Measurements from ENCODE around the gene ZNF837.
"Not testable (repeated sequence)": the region's sequence is repeated elsewhere in the genome, so short reads cannot be mapped to it uniquely, and the experiment has no call there.

ZNF837 gene

DNA sequence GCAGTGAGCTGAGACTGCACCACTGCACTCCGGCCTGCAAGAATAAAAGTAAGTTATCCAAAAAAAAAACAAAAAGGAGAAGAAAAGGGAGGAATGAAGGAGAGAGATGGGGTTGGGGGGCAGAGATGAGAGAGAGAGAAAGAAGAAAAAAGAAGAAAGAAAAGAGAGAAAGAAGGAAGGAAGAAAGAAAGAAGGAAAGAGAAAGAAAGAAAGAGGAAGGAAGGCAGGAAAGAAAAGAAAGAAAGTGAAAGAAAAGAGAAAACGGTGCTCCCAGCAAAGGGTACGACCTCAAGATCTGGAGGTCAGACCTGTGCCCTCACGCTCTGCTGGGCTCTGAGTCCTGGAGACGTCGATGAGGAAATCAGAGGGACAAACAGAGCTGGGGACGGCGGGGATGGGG, 31.2 kb downstream of the ZNF837 start:
- DNase-seq = no peak

DNA sequence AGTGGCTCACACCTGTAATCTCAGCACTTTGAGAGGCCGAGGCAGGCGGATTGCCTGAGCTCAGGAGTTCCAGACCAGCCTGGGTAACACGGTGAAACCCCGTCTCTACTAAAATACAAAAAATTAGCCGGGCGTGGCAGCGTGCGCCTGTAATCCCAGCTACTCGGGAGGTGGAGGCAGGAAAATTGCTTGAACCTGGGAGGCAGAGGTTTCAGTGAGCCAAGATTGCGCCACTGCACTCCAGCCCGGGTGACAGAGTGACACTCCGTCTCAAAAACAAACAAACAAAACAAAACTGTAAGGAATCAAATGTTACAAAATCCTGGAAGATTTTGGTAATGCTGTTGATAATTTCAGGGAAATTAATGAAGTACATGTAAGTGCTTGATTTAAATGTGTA, 32.8 kb downstream of the ZNF837 start:
- DNase-seq = not testable (repeated sequence)

DNA sequence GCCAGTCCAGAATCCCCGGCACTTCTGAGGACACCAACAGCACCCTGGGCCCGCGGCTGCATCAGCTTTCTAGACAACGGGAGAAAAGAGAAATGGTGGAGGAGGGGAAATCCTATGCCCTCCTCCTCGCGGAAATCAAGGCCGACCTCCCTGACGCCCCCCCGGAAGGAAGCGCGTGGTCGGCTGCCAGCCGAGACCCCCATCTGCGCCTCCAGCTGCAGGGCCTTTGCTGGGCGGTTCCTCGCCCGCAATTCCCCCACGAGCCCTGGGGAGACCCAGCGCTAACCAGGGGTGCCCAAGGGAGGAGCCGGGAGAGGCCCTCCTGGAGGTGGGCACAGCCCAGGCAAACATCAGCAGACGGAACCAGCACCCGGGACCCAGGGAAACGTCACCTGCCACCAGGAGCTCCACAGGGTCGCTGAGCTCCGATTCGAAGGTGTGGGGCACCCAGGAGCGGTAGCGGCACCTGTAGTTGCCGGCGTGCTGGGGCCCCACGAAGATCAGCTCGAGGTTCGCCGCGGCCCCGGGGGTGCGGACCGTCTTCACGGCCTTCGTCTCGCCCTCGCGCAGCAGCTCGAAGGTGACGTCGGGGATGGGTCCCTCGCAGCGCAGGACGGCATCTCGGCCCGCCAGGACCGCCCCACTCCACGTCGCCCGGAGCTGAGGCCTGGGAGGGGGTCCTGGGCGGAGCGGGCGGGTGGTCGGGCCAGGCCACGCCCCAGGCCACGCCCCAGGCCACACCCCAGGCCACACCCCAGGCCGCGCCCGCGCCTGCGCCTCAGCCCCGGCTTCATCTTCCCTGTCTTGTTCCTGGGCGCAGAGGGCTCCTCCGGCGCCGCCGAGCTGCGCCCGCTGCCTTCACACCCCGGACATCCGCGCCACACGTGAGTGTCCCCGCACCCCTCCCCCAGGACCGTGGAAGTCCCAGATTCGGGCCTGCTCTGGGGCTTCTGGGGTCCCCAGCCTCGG, 33.6 kb downstream of the ZNF837 start:
- peak; percentile 68 for DNase-seq

DNA sequence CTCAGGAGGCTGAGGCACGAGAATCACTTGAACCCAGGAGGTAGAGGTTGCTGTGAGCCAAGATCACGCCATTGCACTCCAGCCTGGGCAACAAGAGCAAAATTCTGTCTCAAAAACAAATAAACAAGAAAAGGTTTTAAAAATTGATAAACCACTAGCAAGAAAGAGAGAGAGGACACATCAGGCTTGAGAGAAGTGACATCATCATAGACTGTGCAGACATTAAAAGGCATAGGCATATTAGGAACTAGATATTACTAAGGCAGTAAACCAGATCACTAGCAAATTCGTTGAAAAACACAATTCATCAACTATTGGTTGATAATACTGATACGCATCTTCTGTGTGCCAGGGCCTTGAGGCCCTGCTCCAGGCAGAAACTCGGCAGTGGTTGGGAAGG, 35.3 kb downstream of the ZNF837 start:
- no peak for DNase-seq

- DNase-seq = no peak
Observed at GRCh38 chr19:58338825-58339558, 41.8 kb downstream of the ZNF837 start.

DNA sequence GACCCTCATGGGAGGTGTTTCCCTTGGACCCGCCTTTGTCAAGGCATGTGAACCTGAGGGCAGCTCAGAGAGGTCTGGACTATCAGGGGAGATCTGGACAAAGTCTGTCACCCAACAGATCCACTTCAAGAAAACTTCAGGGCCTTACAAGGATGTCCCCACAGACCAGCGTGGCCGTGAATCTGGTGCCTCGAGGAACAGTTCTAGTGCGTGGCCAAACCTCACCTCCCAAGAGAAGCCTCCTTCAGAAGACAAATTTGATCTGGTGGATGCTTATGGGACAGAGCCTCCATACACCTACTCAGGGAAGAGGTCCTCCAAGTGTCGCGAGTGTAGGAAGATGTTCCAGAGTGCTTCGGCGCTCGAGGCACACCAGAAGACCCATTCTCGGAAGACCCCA, 42.5 kb downstream of the ZNF837 start:
- DNase-seq = no peak

- no peak for DNase-seq
Observed at GRCh38 chr19:58336820-58337219, 44.0 kb downstream of the ZNF837 start.

GRCh38 chr19:58336216-58336615, 44.6 kb downstream of the ZNF837 start:
- DNase-seq = no peak

DNA sequence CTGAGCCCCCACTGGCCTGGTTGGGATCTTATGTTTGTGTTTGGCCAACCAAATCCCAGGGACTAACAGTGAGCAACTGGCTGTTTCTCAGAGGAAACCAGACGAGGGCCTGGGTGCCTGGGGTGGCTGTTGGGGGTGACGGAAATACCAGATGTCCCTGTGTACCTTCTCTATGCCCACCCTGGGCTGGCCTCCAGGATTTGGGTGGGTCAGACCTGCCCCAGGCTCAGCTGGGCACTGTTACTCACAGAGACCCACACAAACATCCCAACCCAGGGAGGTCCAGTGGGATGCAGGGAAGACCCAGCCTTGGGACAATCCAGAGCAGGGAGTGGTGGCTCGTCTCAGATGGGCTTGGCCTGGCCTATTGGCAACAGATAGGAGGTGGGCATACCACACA, 45.2 kb downstream of the ZNF837 start:
- DNase-seq = no peak

DNA sequence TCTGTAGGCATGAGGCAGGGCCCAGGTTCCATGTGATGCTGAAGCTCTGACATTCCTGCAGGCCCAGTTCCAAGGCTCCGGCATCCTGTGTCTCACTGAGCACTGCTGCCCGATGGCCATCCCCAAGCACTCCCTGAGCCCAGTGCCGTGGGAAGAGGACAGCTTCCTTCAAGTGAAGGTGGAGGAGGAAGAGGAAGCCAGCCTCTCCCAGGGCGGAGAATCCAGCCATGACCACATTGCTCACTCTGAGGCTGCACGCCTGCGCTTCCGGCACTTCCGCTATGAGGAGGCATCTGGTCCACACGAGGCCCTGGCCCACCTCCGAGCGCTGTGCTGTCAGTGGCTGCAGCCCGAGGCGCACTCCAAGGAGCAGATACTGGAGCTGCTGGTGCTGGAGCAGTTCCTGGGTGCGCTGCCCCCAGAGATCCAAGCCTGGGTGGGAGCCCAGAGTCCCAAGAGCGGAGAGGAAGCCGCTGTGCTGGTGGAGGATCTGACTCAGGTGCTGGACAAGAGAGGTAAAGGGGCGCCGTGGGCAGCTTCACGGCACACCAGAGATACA, 46.1 kb downstream of the ZNF837 start:
- no peak for DNase-seq

GRCh38 chr19:58332697-58333096, 48.1 kb downstream of the ZNF837 start:
- no peak for DNase-seq

DNA sequence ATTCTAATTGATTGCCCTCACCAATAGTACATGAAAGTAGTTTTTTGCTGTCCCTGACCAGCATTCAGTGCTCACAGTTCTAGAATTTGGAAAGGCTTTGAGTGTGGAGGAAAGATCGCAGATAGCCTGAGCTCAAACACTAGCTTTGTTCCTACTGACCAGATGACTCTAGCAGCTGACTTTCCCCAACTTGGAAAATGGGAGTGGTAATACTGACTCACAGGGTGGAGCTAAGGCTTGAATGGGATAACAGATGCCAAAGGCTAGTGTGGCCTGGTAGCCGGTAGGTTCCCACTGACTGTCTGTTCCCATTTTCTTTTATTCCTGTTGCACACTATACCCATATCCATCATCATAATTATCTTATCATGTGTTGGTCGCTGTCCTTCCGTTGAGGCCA, 50.4 kb downstream of the ZNF837 start:
- peak; percentile 18 for DNase-seq

- no peak for DNase-seq
Observed at GRCh38 chr19:58328999-58329398, 51.8 kb downstream of the ZNF837 start.

GRCh38 chr19:58326914-58327726, 53.7 kb downstream of the ZNF837 start, which contains the start of gene ZSCAN22:
Gene ZSCAN22, plus strand, starts transcription at chr19:58326994. Its CDS starts 7,809 bp downstream, at chr19:58334803.
- peak; percentile 94 for DNase-seq

DNA sequence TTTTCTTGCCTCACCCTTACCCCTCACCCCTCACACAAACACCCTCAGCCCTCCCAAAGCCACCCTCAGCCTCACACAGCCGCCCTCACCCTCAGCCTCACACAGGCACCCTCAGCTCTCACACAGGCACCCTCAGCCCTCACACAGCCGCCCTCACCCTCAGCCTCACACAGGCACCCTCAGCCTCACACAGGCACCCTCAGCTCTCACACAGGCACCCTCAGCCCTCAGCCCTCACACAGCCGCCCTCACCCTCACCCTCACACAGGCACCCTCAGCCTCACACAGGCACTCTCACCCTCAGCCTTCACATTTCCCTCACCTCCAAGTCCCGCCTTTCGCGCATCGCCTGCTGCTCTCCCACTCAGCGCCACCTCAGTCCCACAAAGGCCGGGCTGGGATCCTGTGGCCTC, 54.3 kb downstream of the ZNF837 start:
- no peak for DNase-seq

GRCh38 chr19:58325311-58326022, 55.4 kb downstream of the ZNF837 start:
- DNase-seq = no peak

DNA sequence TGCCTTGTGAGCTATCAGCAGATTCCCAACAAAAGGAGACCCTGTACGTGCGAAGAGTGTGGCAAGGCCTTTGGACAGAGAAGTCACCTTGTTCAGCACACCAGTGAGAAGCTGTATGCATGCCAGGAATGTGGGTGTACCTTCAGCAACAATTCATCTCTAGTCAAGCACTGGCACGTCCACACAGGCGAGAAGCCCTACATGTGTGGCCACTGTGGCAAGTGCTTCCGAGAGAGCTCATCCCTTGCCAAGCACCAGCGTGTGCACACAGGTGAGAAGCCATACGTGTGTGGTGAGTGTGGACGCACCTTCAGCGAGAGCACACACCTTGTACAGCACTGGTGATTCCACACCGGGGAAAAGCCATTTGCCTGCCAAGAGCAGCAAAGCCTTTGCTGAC, 61.6 kb downstream of the ZNF837 start:
- no peak for DNase-seq

DNA sequence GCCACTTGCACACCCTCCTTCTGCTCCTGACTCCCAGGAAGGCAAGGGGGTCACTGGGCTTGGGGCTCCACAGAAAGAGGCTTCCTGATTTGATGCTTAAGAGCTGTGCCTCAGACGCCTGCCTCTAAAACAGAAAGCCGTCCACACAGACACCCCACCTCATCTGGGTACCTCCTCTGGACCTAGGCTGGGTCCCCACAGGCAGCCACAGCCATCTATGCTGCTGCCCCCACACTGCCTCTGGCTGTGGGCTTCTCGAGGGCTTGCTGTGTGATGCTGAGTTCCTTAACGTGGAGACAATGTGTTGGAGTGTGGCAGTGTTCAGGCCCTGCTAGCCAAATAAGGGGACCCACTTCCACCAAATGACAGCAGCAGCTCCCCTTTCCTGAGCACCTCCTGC, 62.5 kb downstream of the ZNF837 start:
- no peak for DNase-seq

Measured in fibroblast of upper back skin (primary cell).